HG03175 (cell line): ENCODE results near the gene DDX4.

Source experiments
- ATAC-seq: cut with Tn5 transposase; IDR thresholded peaks from one replicate; pipeline ENCODE4 v1.9.1; 2021; ENCODE audit warnings: mild to moderate bottlenecking, moderate library complexity; ENCODE audit not compliant: unreplicated experiment

Gene DDX4

DNA sequence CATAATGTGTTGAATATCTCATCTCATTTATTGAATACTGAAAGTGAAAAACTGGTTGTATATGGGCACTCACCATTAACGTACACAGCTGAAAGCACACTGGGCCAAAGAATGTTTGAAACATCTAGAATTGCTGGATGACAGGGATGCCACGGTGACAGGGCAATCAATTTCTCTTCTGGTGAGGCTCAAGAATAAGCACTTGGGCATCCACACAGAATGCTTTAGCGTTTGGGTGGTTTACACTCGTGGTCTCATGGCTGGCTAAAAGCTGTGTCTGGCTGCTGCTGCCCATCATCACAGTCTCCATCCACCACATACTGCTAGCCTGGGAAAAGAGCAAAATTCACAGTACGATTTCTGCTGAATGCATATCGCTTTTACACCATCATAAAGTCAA lies 82.6 kb downstream of the DDX4 start:
- ATAC-seq: no peak

DNA sequence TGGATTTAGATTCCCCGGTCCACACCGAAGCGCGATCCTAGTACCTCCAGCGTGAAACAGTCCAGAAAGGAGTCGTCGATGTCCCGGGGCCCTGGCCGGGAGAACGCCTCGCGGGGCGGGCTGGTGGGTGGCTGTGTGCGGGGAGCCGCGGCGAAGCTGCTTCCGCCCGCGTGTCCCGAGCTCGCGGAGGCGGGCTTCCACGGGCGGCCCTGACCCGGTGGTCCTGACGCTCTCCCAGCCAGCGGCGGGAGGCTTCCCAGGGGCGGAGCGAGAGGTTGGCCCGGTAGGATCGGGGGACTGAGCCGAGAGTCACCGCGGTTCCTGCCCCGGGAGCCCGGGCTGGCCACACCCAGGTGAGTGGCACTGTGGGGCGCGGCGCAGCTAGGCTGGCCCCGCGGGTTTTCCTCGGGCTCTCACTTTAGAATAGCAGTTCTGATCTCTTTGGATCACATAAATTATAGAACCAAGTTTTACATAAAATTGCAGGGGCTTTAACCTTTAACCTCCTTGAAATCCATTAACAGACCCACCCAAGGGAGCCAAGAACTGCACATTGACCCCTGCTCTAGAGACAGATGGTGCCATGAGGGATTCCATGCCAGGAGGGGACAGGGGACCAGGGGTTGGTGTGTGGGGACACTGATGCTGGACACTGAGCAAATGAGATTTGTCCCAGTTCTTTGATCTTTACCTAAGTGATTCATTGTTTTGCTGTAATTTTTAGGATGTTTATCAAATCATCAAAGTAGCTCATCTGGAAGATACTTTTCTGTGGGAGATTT lies 84.1 kb downstream of the DDX4 start:
- ATAC-seq: no peak

DNA sequence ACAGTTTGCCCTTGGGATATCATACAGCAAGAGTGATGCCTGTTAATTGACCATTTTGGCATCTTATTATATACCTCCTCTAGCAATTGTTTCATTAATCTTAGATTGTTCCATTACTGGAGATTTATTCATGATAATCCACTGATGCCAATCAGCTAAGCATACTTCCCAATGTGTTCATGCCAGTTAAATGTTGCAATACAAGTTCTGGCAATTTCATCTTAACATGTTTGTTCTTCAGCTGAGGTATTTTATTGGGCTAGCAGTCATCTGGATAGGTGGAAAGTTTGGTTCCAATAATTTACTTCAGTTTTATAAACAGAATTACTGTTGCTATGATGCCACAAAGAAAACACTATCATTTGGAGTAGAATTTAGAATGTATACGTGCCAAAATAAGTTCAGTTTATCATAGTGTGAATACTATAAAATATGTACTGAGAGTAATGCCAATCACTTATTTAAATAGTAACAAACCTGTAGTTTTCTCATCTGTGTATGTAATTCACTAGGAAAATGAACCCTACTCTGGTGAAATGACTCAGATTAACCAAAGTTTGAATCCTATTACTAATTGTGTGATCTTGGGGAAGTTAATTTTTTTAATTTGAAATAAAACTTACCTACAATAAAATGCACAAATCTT lies 85.4 kb downstream of the DDX4 start:
- ATAC-seq: no peak

GRCh38 chr5:55829956-55830355 lies 92.1 kb downstream of the DDX4 start:
- no peak for ATAC-seq

- no peak for ATAC-seq
Measured at GRCh38 chr5:55832446-55832845, 94.6 kb downstream of the DDX4 start.

- no peak for ATAC-seq
Measured at GRCh38 chr5:55836191-55836590, 98.3 kb downstream of the DDX4 start.

GRCh38 chr5:55841976-55842375 lies 104.1 kb downstream of the DDX4 start:
- no peak for ATAC-seq

DNA sequence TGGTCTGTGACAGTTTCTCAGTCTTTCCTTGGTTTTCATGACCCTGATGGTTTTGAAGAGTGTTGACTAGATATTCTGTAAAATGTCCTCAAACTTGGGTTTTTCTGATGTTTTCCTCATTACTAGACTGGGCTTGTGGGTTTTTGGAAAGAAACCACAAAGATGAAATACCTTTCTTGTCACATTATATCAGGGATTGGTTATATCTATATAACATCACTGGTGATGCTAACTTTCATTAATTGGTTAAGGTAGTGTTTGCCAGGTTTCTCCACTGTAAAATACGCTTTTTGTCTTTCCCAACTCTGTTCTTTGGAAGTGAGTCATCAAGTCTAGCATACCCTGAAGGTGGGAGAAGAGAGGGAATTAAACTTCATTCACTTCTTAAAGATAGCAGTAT lies 110.0 kb downstream of the DDX4 start:
- no peak for ATAC-seq

- ATAC-seq: no peak
Measured at GRCh38 chr5:55848783-55849182, 110.9 kb downstream of the DDX4 start.

- no peak for ATAC-seq
Measured at GRCh38 chr5:55850839-55851674, 113.2 kb downstream of the DDX4 start, which contains the start of gene IL31RA. Gene IL31RA, plus strand, starts transcription at chr5:55851357. Its CDS starts 214 bp downstream, at chr5:55851571.

DNA sequence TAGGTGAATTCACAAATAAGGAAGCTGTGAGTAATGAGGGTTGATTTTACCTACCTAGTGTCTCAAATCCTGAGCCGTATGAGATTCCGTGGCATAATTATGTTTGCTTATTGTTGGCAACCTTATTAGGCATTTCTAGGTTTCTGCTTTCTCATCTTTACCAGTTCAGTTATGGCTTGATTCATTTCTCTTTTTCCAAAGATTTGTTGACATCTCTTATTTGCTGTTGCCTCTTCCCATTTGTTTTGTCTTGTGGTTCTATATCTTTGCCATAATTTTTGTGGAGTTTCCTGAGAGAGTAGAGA lies 113.8 kb downstream of the DDX4 start:
- no peak for ATAC-seq

DNA sequence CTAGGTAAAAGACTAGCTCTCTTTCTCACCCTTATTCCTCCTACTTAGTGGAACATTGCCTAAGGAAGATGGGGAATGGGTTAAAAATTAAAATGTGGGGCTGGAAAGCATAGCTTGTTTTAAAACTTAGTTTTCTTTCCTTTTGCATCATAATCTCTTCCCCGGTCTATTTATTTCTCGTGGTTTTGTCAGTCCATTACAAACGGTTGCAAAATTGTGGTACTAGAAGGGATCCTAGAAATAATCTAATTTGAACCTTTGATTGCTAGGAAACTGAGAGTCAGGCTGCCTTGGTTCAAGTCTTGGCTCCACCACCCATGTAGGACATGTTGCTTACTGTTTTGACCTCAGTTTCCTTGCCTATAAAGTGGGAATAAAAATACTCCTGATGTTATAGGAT lies 114.6 kb downstream of the DDX4 start:
- no peak for ATAC-seq

- no peak for ATAC-seq
Measured at GRCh38 chr5:55853041-55853670, 115.3 kb downstream of the DDX4 start.

DNA sequence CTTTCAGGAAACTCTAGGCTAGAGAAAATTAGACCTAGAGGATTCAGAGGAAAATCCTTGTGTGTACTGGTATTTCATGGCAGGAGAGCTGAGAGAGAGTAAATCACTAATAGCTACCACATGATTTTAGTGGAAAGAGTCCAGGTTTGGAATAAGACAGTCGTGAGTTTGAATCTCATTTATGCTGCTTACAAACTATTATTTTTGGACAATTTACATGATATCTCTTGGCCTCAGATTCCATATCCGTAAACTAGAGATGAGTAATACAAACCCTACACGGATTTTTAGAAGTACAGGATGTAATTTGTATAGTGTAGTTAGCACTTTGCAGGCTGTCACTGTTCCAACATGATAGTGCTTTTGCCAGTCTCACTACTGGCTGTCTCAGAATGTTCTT lies 116.0 kb downstream of the DDX4 start:
- ATAC-seq: no peak

DNA sequence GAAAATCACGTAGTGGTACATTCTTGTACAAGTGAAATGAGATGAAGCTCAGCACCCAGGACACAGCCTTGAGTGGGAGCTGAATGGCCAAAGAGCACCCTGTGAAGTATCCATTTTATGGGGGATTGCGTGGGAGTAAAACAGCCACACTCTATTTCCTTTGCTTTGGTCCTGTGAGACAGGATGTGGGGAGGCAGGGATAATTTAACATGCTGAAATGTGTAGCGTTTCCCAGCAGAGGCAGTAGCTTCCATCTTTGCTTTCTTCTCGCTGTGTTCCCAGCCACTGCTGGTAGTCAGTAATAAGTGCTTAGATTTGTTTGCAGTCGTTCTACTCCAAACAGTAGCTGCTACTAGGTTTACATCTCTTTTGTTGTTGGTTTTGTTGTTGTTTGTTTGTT lies 117.6 kb downstream of the DDX4 start:
- no peak for ATAC-seq

DNA sequence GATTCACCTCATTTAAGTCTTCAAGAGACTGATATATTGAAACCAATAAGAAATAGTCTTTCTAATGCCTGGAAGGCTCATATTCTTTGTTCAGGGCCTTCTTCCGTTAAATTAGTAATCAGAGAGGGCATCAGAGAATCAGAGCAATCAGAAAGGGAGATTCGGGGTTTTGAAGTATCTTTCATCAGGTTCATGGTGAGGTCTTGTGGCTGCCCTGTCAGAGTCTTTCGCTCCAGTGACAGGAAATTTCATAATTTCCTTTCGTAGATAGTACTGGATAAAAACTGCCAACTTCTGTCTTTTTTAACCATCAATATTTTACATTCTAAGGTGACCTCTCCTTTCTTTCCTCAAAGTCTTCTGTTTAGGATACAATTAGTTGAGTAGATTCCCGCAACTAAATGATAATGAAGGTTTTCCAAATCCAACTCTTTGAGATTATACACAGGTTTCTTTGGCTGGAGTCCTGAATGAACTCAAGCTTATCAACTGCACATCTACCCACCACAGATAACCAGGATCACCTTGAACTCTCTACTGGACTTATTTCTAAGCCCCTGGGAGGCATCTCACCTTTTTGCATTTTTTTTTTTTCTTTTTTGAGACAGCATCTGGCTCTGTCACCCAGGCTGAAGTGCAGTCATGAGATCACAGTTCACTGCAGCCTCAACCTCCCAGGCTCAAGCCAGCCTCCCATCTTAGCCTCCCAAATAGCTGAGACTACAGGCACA lies 118.8 kb downstream of the DDX4 start:
- no peak for ATAC-seq

DNA sequence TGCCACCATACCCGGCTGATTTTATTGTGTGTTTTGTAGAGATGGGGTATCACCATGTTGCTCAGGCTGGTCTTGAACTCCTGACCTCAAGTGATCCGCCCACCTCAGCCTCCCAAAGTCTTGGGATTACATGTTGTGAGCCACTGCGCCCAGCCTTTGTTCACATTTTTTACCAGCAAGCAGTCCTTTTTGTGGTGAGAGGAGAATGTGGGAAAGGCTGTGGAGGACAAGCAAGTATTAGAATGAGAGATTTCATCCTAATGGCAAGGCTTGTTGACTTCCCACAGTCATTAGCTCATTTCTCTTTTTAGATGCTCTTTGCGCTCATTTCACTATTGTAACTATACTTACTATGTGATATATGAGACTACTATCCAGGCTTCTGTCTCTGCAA lies 119.4 kb downstream of the DDX4 start:
- no peak for ATAC-seq

DNA sequence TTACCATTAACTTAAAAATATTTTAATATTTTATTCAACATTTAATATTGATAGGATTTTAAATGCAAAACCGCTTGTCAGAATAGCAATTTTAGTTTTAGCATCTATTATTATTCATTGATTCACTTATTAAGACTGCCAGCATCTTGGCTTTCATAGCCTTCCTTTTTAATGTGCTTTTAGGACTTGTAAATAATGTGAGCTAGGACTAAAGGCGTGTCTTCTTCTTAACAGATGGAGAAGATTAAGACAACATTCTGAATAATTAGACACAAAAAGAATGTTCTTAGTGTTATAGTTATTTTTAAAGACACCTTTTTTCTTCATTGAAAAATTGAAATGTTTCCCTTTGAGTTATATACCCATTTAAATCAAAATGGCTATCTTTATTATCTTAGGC lies 120.2 kb downstream of the DDX4 start:
- no peak for ATAC-seq

GRCh38 chr5:55860288-55860687 lies 122.4 kb downstream of the DDX4 start:
- ATAC-seq: no peak

- ATAC-seq: no peak
Measured at GRCh38 chr5:55860709-55861108, 122.8 kb downstream of the DDX4 start.
